HG03354 (cell line): ENCODE measurements around the gene CAMKK2.
"Not testable (repeated sequence)": the region's sequence is repeated elsewhere in the genome, so short reads cannot be mapped to it uniquely, and the experiment has no call there.

Experiments
- ATAC-seq: cut with Tn5 transposase; IDR thresholded peaks from one replicate; pipeline ENCODE4 v1.9.1; 2021; ENCODE audit warnings: mild to moderate bottlenecking; ENCODE audit not compliant: unreplicated experiment, poor library complexity, severe bottlenecking

Gene CAMKK2

GRCh38 chr12:121209624-121210572 lies 86.6 kb downstream of the CAMKK2 start, which contains the start of gene P2RX4:
Gene P2RX4 (plus strand): TSS chr12:121210129. CDS start chr12:121210165, 36 bp downstream.
- peak; percentile 86 for ATAC-seq

- ATAC-seq: no peak
These were observed 87.3 kb downstream of the CAMKK2 start for GRCh38 chr12:121209221-121209620.

- ATAC-seq: not testable (repeated sequence)
These were observed 87.9 kb downstream of the CAMKK2 start for GRCh38 chr12:121208571-121208970.

- no peak for ATAC-seq
These were observed 91.0 kb downstream of the CAMKK2 start for GRCh38 chr12:121205491-121205890.

- no peak for ATAC-seq
These were observed 93.0 kb downstream of the CAMKK2 start for GRCh38 chr12:121203482-121203881.

GRCh38 chr12:121202407-121203355 lies 93.8 kb downstream of the CAMKK2 start:
- ATAC-seq: no peak

- not testable (repeated sequence) for ATAC-seq
These were observed 95.4 kb downstream of the CAMKK2 start for GRCh38 chr12:121201140-121201539.

GRCh38 chr12:121198949-121199348 lies 97.6 kb downstream of the CAMKK2 start:
- no peak for ATAC-seq

GRCh38 chr12:121196902-121197301 lies 99.6 kb downstream of the CAMKK2 start:
- no peak for ATAC-seq

GRCh38 chr12:121191151-121191550 lies 105.4 kb downstream of the CAMKK2 start:
- no peak for ATAC-seq

- no peak for ATAC-seq
These were observed 105.9 kb downstream of the CAMKK2 start for GRCh38 chr12:121190523-121191031.

- no peak for ATAC-seq
These were observed 106.8 kb downstream of the CAMKK2 start for GRCh38 chr12:121189619-121190155.

GRCh38 chr12:121189131-121189530 lies 107.4 kb downstream of the CAMKK2 start:
- no peak for ATAC-seq

GRCh38 chr12:121188227-121188626 lies 108.3 kb downstream of the CAMKK2 start:
- ATAC-seq: no peak
